NCI-H748 (cell line): ENCODE results near the gene MSTO1.
A peak's percentile ranks its signal among the peaks of the same experiment; 100 is the strongest.
"Not testable (repeated sequence)": the region's sequence is repeated elsewhere in the genome, so short reads cannot be mapped to it uniquely, and the experiment has no call there.

Experiments
- DNase-seq: peaks from one replicate; lab custom pipeline; 2025; ENCODE audit not compliant: unreplicated experiment; lab: John Stamatoyannopoulos, UW

The MSTO1 gene

DNA sequence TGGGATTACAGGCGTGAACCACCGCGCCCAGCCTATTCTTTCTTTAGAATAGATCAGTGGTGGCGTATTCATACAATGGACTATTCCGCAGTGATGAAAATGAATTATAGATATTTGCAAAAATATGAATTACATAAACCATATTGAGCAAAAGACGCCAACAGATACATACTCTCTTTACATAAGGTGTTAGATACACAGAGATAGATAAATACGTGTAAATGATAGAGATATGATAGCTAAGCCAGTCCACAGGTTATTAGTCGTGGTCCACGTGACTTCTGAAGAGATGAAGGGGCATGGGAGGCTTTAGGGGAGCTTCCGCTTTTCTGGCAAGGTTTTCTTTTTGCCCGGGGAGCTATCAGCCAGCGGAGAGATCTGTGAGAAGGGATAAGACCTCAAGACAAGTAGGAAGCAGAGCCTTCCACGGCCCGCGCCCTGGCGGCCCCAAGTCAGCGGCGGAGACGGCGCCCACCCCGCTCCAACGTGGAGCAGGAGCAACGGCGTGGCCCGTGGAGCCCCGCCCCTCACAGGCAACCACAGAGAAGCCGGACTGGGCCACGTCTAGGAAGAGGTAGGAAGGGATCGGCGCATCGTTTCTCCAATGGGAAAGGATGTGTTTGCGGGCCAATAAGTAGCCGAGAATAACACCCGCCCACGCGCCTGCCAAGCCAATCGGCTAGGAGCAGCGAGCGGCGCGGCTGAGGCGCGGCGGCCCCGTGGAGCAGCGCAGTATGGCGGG lies at the start of gene MSTO1:
TSS of gene MSTO1 (plus strand) at position 704 of the 742 bp plus-strand sequence. CDS start at position 735, 31 bp downstream.
- peak; percentile 98 for DNase-seq

DNA sequence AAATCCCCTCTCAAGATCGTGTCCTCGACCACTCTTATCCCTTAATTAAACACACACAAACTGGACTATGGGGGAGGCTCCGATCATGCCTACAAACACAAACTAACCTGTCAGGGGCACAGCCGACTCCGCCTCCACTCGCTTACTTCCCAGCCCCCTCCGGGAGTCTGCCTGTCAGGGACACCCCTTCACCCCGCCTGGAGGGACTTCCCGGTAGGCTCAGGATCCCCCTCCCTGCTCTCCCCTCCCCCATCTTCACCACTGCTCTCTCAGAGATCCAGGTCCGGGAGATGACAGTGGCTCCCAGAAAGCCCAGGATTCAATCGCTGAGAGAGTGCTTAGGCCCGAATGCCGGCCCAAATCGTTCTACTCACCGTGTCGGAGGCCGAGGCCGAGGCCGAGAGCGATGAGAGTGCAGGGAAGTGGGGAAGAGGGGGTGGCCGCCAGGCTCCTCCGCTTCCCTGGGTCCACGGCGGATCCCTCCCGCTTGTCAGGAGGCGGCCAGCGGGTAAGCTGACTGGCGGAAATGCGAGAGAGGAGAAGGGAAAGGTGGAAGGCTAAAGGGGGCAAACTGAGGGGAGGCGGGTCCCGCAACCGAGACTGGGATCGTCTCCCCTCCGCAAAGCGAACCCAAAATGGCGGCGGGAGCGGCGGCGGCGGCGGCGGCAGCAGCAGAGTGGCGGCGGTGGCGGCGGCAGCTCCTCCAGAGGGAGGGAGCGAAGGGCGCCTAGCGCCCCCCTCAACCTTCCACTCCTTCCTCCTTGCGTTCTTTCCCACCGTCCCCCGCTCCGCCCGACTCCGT lies 48.0 kb upstream of the MSTO1 start:
- not testable (repeated sequence) for DNase-seq

DNA sequence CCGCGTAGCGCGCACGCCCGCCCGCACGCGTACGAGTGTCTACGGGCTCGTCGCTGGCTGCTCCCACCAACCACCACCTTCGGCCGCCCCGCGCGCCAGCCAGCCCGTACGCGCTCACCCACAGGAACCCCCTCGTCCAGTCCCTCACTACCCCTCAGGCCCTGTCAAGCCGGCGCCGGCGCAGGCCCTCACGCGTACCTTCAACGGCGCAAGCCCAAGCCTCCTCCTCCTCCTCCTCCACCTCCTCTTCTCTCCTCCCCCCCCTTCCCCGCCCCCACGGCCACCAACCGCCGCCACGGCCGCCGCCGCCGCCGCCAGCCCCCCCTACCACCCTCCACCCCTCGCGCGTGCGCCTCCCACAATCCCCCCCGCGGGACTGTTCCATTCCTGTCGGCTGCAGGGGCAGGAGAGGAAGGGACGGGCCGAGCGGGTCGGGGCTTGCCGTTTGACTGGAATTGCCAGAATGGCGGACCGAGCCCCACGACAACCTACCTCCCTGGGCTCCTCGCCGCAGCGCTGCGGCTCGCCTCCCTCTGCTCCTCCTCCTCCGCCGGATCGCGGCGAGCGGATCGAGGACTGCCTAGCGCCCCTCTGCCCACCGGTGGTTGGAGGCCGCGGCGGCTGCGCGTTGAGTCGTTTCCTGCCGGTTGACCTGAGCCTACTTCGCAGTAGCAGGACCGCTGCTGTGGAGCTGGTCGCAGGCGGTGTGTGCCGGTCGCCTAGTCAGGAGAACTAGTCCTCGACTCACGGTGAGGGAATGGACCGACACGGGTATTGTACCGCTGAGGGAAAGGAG lies 47.2 kb upstream of the MSTO1 start, which contains the start of gene ASH1L:
TSS of gene ASH1L (minus strand) at position 223 of the 796 bp plus-strand sequence. CDS start 41,284 bp downstream, outside the sequence.
- peak; percentile 95 for DNase-seq

DNA sequence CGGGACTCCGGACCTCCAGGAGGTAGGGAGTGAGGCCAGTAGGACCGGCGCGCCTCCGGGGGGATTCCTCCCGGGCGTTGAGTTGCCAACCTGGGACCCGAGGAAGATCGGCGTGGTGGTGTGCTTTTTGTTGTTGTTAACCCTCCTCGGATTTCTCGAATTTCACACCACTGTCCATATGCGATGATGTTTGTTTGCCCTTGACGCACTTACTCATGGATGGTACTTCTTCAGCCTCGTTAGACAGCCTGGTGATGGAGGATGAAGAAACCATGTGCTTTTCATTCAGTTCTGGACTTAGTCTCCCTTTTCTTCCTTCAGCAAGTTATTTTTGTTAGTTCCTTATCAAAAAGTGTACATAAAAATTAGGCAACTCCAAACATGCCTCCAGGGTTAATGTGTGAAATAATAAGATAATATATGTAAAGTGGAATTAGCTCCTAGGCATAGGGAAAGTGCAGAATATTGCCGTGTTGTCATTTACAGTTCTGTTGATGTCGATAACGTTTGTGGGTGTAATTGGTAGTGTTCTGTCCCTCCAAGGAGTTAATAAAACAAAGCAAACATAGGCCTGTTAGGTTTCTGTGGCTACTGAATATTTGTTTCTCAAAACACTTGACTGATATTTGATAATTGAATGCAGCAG lies 46.5 kb upstream of the MSTO1 start:
- DNase-seq: peak; percentile 73

DNA sequence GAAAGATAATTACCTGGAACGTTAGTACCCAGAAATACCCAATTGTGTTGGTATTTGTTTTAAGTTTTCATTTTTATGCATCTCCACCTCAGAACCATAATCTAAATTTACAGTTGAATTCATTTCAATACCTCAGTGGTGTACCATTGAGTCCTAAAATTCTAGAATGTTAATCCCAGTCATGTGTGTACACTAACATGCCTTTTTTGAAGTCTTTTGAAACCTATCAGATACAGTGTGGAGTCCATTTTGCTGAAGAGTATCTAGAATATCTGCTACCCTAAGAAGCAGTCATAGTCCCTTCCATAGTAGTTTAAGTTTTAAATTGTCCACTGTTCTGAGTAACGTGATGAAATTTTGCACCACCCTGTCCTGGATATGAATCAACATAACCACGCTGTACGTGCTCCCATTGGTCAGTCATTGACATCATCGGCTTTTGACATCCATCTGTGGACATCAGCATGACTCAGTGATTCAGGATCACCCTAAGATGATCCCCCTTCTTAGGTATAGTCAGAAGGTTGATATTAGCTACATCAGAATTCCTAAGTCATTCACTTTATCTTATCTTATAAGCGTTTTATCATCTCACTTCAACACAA lies 39.9 kb upstream of the MSTO1 start:
- DNase-seq: no peak

DNA sequence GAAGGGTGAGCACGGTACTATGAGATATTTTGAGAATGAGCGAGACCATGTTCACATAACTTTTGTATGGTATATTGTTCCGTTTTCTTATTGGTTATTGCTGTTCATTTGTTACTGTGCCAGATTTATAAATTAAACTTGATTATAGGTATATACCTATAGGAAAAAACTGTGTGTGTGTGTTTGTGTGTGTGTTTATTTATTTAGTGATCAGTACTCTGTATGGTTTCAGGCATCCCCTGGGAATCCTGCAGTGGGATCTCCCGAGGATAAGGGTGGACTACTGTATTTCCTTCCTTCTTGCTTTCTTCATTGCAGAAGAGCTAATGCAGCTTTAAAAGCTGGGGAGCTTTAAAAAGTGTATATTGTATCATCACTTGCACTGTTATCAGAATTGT lies 39.4 kb upstream of the MSTO1 start:
- DNase-seq: no peak

DNA sequence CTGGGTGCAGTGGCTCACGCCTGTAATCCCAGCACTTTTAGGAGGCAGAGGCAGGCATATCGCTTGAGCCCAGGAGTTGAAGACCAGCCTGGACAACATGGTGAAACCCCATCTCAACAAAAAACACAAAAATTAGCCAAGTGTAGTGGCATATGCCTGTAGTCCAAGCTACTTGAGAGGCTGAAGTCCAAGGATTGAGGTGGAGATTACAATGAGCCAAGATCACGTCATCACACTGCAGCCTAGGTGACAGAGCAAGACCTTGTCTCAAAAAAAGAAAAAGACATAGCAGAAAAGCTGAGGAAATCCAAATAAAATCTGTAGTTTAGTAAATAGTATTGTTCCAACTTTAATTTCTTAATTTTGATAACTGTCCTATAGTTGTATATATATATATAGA lies 35.9 kb upstream of the MSTO1 start:
- no peak for DNase-seq

DNA sequence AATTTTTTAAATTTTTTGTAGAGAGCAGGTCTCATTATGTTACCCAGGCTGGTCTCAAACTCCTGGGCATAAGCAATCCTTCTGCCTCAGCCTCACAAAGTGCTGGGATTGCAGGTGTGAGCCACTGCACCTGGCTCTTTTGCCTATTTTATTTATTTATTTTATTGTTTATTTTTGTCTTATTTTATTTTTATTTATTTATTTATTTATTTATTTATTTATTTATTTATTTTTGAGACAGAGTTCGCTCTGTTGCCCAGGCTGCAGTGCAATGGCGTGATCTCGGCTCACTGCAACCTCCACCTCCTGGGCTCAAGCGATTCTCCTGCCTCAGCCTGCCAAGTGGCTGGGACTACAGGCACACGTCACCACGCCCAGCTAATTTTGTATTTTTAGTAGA lies 34.4 kb upstream of the MSTO1 start:
- DNase-seq: not testable (repeated sequence)

DNA sequence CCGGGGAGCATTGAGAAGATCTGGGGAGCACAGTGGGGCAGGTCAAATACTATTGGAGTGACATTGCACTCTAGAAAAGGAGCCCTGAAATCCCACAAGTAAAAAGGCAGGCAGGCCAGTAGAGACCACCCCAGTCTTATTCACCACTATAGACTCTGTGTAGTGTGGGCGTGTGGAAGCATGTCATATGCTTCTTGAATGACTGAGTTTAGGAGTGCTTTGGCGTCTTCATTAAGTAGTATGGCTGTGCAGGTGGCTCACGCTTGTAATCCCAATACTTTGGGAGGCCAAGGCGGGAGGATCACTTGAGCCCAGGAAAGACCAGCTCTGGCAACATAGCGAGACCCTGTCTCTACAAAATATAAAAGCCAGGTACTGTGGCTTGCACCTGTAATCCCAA lies 26.2 kb upstream of the MSTO1 start:
- not testable (repeated sequence) for DNase-seq

DNA sequence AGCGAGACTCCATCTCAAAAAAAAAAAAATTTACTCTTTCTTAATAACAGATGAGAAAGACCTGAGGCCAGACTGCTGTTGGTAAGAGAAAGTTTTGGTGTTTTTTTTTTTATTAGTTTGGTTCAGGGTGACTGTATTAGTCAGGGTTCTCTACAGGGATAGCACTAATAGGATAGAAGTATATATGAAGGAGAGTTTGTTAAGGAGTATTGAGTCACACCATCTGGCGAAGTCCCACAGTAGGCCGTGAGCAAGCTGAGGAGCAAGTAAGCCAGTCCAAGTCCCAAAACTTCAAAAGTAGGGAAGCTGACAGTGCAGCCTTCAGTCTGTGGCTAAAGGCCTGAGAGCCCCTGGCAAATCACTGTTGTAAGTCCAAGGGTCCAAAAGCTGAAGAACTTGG lies 20.7 kb upstream of the MSTO1 start:
- not testable (repeated sequence) for DNase-seq

DNA sequence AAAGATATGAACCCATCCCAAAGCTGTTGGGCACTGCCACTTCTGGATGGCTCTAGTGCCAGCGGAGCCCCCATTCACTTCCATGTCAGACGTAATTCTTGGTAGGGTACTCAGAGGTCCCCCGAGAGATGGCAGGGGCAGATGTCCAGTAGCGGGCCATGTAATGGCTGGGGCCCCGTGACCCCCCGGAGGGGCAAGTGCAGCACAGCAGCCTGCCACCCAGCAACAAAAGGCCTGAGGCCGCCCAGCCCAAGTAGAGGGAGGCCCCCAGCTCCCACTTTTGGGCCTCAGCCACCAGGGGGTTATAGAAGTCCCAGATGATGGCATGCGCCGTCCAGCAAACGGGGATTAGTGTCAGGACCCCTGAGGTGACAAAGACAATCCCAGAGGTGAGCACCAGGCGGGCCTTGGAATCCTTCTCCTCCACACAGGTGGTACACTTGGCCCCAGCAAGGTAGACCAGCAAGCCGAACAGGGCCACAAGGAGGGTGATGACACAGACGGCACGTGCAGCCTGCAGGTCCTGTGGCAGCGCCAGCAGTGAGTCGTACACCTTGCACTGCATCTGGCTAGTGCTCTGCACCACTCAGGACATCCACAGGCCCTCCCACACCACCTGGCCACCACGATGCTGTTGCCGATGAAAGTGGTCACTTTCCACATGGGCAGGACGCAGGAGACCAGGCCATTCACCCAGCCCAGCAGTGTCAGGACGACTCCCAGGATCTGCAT lies 19.3 kb upstream of the MSTO1 start:
- DNase-seq: not testable (repeated sequence)

DNA sequence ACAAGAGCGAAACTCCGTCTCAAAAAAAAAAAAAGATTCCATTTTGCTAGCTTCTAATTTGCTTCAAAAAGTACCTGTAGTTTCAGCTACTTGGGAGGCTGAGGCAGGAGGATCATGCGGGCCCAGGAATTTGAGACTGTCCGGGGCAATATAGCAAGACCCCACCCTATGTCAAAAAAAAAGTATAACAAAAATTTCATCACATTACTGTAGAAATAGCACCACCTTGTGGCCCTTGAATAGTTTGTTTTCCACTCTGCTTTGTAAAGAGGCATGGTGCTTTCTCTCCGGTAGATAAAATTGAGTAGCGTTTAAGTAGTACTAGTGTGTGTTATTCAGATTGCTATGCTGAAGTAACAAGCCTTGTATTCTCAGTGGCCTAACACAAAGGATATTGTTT lies 18.2 kb upstream of the MSTO1 start:
- peak; percentile 64 for DNase-seq

DNA sequence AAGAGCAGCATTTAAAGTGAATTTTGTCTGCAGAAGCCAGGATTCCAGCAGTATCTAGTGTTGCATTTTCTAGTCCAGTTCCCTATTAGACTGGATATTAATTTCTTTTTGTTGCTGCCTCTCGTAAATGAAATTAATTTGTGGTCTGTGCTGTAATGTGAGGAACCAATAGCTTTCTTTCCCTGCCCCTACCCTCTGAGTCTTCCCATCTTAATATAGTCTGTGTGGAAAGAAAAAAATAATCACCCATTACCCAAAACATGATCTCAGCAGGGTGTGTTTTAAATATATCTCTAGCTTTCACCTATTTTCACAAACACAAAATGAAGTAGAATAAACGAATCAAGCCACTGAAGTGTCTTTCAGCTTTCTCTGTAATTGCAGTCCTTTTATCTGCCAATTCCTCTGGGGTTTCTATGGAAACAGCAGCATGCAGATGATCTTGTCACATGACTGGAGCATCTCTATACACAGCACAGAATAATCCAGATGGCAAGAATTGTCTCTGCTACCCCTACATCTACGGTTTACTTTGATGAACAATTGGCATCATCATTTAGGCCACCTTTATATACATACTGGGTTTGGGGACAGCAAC lies 14.0 kb upstream of the MSTO1 start:
- DNase-seq: peak; percentile 70

DNA sequence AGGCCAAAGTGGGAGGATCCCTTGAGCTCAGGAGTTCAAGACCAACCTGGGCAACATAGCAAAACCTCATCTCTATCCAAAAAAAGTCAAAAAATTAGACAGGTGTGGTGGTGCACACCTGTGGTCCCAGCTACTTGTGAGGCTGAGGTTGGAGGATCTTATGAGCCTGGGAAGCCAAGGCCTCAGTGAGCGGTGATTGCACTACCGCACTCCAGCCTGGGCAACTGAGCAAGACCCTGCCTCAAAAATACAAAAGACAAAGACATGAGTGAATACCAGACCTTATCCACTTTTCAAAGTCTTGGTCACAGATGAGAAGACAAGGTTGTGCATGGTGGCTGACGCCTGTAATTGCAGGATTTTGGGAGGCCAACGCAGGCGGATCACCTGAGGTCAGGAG lies 13.2 kb upstream of the MSTO1 start:
- no peak for DNase-seq

DNA sequence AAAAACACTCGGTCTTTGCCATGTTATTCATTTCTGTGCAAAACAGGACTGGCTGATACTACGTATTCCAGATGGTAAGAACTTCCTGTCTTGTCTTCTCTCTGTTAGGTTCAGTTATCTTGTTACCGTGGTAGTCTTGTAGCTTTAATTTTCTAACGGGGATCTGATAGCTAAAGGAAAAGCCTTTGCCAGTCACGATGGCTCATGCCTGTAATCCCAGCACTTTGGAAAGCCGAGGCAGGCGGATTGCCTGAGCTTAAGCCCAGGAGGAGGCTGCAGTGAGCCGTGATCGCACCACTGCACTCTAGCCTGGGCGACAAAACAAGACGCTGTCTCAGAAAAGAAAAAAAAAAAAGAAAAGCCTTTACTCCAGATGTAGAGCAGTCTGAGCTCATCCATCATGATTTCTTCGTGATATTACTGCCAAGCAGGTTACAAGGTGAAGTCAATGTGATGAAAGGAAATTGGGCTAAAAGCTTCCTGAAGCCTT lies 11.1 kb upstream of the MSTO1 start:
- no peak for DNase-seq

DNA sequence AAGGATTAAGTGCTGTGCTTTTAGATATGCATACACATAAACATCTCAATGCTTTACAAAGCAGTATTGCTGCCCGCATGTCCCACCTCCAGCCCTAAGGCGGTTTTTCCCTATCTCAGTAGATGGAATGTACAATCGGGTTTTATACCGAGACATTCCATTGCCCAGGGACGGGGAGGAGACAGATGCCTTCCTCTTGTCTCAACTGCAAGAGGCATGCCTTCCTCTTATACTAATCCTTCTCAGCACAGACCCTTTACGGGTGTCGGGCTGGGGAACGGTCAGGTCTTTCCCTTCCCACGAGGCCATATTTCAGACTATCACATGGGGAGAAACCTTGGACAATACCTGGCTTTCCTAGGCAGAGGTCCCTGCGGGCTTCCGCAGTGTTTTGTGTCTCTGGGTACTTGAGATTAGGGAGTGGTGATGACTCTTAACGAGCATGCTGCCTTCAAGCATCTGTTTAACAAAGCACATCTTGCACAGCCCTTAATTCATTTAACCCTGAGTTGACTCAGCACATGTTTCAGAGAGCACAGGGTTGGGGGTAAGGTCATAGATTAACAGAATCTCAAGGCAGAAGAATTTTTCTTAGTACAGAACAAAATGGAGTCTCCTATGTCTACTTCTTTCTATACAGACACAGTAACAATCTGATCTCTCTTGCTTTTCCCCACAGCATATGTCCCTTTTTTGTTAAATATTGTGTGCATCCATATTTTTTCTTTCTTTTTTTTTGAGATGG lies 10.0 kb upstream of the MSTO1 start:
- not testable (repeated sequence) for DNase-seq

DNA sequence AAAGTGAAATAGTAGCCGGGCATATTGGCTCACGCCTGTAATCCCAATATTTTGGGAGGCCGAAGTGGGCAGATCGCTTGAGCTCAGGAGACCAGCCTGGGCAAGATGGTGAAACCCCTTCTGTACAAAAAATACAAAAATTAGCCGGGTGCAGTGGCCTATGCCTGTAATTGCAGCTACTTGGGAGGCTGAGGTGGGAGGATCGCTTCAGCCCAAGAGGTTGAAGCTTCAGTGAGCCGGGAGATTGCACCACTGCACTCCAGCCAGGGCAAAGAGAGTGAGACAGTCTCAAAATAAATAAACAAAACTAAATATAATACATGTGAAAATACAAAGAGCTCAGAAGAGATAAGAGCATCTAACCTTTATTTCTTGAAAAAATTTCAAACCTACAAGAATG lies 2.3 kb upstream of the MSTO1 start:
- no peak for DNase-seq

DNA sequence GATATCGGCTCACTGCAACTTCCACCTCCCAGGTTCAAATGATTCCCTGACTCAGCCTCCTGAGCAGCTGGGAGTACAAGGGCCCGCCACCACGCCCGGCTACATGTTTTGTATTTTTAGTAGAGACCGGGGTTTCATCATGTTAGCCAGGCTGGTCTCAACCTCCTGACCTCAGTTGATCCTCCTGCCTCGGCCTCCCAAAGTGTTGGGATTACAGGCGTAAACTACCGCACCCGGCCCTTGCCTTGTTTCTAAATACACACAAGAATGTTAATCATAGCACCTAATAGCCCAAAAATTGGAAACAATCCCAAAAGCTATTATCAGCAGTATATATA lies 1.2 kb upstream of the MSTO1 start:
- no peak for DNase-seq

DNA sequence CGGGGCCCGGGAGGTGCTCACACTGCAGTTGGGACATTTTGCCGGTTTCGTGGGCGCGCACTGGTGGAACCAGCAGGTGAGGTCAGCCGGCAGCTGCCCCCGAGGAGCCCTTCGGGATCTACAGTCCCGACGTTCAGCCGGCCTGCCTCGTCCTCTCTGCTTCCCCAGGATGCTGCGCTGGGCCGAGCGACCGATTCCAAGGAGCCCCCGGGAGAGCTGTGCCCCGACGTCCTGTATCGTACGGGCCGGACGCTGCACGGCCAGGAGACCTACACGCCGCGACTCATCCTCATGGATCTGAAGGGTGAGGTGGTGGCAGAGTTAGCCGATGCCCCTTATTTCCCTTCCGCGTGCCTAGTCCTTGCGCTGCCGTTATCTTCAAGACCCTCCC lies 234 bp downstream of the MSTO1 start:
- not testable (repeated sequence) for DNase-seq
